HG03108 (cell line): Measurements from ENCODE around the gene LMOD2.

Source experiments
- ATAC-seq: cut with Tn5 transposase; IDR thresholded peaks from one replicate; pipeline ENCODE4 v1.9.1; 2021; ENCODE audit warnings: moderate library complexity; ENCODE audit not compliant: unreplicated experiment

LMOD2 gene

DNA sequence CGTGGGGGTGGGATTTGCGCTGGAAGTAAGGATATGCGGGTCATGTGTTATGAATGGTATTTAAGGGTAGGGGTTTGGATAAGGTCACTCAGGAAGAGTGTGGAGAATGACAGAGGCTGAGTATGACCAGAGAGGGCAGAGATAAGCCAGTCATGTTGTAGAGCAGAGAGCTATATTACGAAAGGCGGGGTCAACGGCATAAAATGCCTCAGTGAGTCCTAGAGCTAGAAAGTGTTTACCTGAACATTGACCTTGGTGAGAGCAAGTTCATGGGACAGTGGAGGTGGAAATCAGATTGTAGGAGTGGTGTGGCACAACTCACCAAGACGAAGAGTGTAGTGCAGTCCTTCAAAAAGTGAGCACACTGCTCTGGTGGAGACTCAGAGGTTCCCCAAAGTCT, 13.8 kb downstream of the LMOD2 start:
- no peak for ATAC-seq

GRCh38 chr7:123673137-123673732, 17.6 kb downstream of the LMOD2 start:
- ATAC-seq = no peak

DNA sequence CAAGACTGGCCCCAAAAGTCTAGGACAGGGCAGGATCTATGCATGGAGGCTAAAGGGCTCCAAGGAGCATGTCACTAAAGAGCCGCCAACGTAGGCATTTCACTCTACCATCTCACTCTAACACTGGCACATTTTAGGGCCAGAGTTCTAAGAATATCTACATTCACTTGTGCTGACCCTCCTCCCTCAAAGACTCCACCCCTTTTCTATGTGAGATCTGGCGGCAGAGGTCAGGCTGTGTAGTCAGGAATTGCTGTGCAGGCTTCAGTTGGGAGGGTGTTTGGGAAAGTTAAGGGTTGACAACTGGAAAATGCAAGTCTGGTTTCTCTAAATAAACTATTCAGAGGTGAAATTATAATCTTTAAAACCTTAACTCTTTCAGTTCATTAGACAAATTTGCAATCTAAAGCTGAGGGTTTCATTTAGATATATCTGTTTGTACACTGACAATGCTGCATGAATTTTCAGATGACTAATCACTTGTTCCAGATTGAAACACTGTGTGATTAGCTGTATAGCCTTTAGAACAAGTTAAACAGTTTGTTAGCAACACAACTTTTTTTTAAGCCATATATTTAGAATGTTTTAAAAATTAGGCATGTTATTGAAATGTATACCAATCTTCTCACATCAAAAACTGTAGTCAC, 18.2 kb downstream of the LMOD2 start:
- no peak for ATAC-seq

GRCh38 chr7:123674399-123675180, 18.9 kb downstream of the LMOD2 start:
- no peak for ATAC-seq

DNA sequence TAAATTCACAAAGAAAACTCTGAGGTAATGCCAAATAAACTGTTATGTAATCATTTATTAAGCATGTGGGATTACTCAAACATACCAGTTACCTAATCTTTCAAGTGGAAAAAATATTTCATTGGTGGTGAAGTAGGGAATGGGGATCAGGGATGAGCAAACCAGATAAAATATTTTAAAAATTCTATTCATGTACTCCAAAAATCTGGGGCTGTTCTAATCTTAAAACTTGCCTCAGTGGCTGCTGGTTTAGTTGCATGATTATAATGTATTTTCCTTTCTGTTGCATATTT, 19.5 kb downstream of the LMOD2 start:
- ATAC-seq = no peak

GRCh38 chr7:123677061-123677715, 21.5 kb downstream of the LMOD2 start:
- no peak for ATAC-seq

DNA sequence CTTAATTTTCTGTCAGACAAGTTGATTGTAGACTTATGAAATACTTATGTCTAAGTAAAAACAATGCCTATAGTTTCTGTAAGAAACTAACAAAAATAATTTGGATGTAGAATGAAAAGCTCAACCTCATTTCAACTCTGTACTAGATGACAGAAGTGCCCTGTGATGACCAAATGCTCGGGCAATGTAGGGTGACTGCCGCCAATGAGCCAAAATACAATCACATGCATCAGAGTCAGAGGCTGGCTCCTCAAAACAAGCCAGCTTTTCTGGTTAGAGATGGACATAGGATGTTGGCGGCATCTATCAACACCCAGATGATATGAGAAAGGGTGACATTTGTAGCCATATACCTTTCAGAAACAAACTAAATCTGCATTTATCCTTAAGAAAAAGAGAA, 23.9 kb downstream of the LMOD2 start:
- no peak for ATAC-seq

- ATAC-seq = no peak
Observed at GRCh38 chr7:123680580-123680979, 24.9 kb downstream of the LMOD2 start.

- ATAC-seq = no peak
Observed at GRCh38 chr7:123681561-123681960, 25.9 kb downstream of the LMOD2 start.

DNA sequence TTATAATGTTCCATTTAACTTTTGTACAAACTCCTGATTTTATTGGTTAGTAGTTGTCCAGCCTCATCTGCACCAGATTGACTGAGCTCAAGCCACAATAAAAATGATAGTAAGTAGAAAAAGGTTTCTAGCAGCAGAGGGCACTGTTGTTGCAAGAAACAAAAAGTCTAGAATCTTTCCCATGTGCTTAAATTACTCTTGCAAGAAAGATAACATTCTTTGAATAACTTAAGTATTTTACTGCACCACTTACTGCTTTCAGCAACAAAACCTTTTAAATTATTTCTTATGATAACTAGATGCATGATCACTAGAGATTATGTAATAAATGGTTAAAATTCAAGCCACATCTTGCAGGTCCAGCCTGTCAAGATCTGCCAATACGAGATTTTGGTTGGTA, 27.0 kb downstream of the LMOD2 start:
- peak; percentile 54 for ATAC-seq

DNA sequence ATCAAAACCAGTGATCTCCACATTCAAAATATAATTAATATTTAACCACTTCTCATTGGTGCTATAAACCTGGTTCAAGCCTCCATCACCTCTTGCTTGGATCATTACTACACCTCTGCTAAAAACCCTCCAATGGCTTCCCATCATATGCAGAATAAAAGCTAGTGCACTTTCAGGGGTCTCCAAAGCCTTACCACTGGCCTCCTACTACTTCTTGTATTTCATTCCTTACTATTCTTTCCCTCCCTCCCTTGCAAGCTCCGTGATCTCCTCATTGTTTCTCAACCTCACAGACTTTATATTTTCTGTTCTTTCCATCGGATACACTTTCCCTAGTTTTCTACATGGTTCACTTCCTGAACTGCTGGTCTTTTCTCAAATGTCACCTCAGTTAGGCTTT, 31.5 kb downstream of the LMOD2 start:
- ATAC-seq = no peak

DNA sequence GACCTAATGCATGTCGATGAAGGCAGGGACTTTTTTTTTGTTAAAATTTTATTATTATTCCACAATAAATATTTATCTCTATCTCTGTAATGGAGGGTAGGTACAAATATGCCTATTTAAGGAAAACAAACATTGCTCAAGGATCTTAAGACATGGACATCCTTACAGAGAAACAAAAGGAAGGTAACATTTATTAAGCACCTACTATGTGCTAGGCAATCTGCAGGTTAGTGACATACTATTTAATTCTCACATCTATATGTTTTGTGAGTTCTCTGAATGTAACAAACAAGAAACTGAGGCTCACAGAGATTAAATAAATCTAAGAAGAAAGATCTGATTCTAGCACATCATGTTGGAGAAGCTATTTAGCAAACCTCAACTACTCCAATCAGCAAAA, 32.1 kb downstream of the LMOD2 start:
- no peak for ATAC-seq

GRCh38 chr7:123689250-123689649, 33.6 kb downstream of the LMOD2 start:
- no peak for ATAC-seq

DNA sequence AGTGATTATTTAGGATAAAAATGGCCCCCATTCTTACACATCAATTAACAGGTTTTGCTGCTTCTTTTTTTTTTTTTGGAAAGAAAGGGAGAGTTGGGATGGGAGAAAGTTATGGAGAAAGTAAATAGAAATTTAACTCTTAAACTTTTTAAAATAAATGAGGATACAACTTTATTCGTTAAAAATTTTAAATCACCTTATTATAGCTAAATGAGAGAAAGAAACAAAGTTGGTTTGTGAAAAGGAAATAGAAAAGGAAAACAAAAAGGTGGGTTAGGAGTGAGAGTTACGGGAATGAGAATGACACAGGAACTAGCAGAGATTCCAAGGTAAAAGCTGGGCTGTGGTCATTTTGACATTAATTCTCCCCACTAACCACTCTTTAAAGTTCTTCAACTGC, 34.9 kb downstream of the LMOD2 start:
- no peak for ATAC-seq

GRCh38 chr7:123692471-123692877, 36.8 kb downstream of the LMOD2 start:
- ATAC-seq = no peak

DNA sequence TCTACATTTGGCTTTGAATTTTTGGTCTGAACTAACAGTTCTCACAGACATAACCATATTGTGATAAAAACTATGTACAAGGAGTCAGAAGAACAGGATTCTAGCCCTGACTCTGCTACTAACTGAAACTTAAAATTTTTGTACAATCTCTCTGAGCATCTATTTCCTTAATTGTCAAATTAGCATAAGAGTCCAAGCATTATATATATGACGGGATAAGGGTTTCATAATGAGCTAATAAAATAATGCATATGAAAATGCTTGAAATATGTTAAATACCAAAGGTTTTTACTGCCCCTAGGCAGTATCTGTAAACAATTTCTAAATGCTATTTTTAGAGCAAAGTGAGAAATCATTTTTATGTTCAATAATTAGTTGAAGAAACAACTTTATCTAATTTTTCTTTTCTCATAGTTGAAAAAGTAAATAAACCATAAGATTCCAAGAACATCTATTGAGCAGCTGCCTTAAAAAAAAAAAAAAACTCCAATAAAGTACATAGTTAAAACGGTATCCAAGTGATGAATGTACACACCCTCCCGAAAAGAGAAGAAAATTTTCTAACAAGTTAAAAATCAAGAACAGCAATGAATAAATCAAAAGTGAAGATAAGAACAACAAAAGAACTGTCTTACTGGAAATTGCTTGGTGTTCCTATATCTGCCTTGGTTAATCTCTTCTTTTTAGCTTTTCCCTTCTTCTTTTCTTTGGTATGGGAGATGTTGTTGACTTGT, 40.4 kb downstream of the LMOD2 start:
- no peak for ATAC-seq

DNA sequence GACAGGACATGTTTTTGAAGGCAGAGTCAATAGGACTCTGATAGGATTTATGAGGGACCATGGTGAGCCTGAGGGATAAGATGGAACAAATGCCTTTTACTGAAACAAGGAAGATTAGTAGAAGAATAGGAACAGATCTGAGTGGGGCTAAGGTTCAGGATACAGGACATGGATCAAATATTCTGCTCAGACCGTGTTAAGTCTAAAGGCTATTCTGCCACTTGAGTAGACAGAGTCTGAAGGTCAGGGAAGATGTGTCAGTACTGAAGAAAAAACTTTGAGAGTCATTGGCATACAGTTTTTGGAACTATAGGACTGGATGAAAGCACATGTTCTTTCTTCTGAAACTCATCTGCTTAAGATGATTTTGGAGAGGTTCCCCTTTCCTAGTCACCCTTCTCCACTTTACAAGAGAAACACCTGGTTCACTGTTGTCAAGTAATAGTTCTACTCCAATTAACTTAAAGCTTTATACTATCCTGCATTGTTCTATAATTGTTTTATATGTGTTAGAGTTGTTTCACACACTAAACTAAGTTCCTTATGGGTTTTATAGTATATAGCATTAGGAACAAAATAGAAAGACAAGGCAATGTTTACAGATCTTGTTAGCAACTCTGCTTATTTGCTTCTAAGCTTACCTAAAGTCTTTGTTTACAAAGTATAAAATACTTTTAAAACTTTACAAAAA, 49.7 kb downstream of the LMOD2 start:
- ATAC-seq = no peak

DNA sequence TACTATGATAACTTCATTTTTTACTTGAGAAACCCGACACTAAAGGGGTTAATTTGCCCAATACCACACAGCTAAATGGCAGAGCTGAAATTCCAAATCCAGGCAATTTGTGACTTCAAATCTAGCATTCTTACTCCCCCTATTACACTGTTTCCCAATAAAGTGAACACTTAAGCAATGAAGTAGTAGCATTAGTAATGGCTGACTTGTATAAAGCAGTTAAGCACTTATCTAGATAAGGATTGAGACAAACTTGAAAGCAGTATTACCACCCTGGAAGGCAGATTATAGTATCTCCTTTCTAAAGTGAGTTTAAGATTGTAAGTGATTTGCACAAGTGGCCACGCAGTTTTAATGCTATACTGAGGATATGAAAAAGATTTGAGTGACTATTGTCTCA, 53.9 kb downstream of the LMOD2 start:
- ATAC-seq = no peak

- ATAC-seq = no peak
Observed at GRCh38 chr7:123710683-123711082, 55.0 kb downstream of the LMOD2 start.

GRCh38 chr7:123711832-123712293, 56.2 kb downstream of the LMOD2 start:
- no peak for ATAC-seq

DNA sequence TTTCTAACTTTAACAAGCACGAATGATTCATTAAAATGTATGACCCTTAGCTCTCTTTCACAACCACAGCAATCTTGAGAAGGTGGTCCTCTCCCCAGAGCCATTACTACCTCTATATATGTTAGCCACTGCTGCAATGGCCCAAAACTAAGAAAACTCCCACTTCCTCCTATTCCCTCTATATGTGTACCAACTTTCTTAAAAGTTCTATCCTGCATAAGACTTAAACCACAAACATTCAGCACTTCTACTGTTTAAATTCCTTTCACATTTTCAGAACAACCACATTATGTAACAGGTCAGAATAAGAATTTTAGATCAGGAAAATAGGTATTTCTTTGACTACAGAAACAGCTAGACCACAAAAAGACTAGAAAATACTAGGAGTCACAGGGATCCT, 57.0 kb downstream of the LMOD2 start:
- no peak for ATAC-seq
